GM12892 (cell line): ENCODE measurements around the gene CCDC184.

ENCODE experiments used
- POLR2A ChIP-seq: IDR thresholded peaks from 2 replicates; pipeline ENCODE4 v1.6.1; 2011; ENCODE audit warnings: low read depth, low read length, control low read depth
- POLR2AphosphoS5 ChIP-seq: IDR thresholded peaks from 2 replicates; pipeline ENCODE4 v1.6.1; 2011; ENCODE audit warnings: low read depth, low read length, control low read depth
- TAF1 ChIP-seq: IDR thresholded peaks from 2 replicates; pipeline ENCODE4 v1.6.1; 2011; ENCODE audit warnings: low read depth, mild to moderate bottlenecking, control low read depth, low read length, borderline replicate concordance

DNA sequence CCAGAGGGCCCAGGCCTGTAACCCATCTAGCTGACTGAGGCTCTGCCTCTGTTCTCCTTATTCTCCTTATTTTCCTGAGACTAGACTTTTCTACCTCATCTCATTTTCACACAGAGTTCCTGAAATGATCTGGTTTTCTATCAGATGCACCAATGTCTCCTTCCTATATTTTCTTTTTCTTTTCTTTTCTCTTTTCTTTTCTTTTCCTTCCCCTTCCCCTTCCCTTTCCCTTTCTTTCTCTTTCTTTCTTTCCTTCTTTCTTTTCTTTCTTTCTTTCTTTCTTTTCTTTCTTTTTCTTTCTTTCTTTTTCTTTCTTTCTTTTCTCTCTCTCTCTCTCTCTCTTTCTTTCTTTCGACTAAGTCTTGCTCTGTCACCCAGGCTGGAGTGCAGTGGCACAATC lies 3.0 kb upstream of the CCDC184 start:
- TF ChIP-seq POLR2AphosphoS5 (no peak), POLR2A (no peak), TAF1 (no peak)
